ENCODE data around the gene COQ5.

DNA sequence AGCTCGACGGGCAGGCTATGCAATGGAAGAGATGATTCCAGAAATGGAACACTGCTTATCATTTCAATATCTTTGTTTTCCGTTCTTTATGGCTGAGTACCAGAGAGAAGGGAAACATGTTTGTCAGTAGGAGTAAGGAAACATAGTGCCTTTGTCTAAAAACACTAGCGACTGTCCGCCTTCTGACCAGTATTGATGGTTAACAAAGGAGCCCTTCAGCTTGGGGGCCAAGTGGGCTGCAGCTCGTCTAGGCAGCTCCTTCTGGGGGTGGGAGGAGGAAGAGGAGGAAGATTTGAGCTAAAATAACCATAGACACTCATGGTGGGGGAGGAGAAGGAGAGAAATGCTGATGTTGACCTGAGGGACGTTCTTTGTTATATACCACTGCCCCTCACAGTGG is 15.0 kb downstream of the COQ5 start:
- TF ChIP-seq, protein P1, sequence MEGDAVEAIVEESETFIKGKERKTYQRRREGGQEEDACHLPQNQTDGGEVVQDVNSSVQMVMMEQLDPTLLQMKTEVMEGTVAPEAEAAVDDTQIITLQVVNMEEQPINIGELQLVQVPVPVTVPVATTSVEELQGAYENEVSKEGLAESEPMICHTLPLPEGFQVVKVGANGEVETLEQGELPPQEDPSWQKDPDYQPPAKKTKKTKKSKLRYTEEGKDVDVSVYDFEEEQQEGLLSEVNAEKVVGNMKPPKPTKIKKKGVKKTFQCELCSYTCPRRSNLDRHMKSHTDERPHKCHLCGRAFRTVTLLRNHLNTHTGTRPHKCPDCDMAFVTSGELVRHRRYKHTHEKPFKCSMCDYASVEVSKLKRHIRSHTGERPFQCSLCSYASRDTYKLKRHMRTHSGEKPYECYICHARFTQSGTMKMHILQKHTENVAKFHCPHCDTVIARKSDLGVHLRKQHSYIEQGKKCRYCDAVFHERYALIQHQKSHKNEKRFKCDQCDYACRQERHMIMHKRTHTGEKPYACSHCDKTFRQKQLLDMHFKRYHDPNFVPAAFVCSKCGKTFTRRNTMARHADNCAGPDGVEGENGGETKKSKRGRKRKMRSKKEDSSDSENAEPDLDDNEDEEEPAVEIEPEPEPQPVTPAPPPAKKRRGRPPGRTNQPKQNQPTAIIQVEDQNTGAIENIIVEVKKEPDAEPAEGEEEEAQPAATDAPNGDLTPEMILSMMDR (tag by site-specific recombination; IDR thresholded peaks at IDR 0.05) = no peak
- TF ChIP-seq, protein P2, sequence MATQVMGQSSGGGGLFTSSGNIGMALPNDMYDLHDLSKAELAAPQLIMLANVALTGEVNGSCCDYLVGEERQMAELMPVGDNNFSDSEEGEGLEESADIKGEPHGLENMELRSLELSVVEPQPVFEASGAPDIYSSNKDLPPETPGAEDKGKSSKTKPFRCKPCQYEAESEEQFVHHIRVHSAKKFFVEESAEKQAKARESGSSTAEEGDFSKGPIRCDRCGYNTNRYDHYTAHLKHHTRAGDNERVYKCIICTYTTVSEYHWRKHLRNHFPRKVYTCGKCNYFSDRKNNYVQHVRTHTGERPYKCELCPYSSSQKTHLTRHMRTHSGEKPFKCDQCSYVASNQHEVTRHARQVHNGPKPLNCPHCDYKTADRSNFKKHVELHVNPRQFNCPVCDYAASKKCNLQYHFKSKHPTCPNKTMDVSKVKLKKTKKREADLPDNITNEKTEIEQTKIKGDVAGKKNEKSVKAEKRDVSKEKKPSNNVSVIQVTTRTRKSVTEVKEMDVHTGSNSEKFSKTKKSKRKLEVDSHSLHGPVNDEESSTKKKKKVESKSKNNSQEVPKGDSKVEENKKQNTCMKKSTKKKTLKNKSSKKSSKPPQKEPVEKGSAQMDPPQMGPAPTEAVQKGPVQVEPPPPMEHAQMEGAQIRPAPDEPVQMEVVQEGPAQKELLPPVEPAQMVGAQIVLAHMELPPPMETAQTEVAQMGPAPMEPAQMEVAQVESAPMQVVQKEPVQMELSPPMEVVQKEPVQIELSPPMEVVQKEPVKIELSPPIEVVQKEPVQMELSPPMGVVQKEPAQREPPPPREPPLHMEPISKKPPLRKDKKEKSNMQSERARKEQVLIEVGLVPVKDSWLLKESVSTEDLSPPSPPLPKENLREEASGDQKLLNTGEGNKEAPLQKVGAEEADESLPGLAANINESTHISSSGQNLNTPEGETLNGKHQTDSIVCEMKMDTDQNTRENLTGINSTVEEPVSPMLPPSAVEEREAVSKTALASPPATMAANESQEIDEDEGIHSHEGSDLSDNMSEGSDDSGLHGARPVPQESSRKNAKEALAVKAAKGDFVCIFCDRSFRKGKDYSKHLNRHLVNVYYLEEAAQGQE (tag by site-specific recombination; IDR thresholded peaks at IDR 0.05) = no peak
